ENCODE results near the gene MSANTD1.

The MSANTD1 gene

GRCh38 chr4:3215733-3216132 lies 33.2 kb upstream of the MSANTD1 start (continued):
- TF ChIP-seq CREB5 (CRISPR knock-in tag; IDR thresholded peaks at IDR 0.05; ENCODE audit: low read depth): no peak

GRCh38 chr4:3217266-3217665 lies 31.7 kb upstream of the MSANTD1 start:
- TF ChIP-seq TCF4 (CRISPR knock-in tag; IDR thresholded peaks at IDR 0.05; ENCODE audit: borderline replicate concordance) (no peak), ESRRG (CRISPR knock-in tag; IDR thresholded peaks at IDR 0.05) (no peak), CSDC2 (CRISPR knock-in tag; IDR thresholded peaks at IDR 0.05) (no peak), CREB5 (CRISPR knock-in tag; IDR thresholded peaks at IDR 0.05; ENCODE audit: low read depth) (no peak), ARNTL (CRISPR knock-in tag; IDR thresholded peaks at IDR 0.05; ENCODE audit: borderline replicate concordance, low read depth) (no peak), TOX (CRISPR knock-in tag; IDR thresholded peaks at IDR 0.05; ENCODE audit: borderline replicate concordance) (no peak), ZFP30 (CRISPR knock-in tag; IDR thresholded peaks at IDR 0.05) (no peak), PATZ1 (CRISPR knock-in tag; IDR thresholded peaks at IDR 0.05; ENCODE audit: borderline replicate concordance) (no peak), ZNF565 (CRISPR knock-in tag; conservative IDR thresholded peaks at IDR 0.05; ENCODE audit: low read depth) (no peak), POU6F1 (CRISPR knock-in tag; IDR thresholded peaks at IDR 0.05; ENCODE audit: borderline replicate concordance, low read depth) (no peak), ZC3H10 (CRISPR knock-in tag; IDR thresholded peaks at IDR 0.05) (no peak), ISL1 (CRISPR knock-in tag; IDR thresholded peaks at IDR 0.05) (no peak), GLIS3 (CRISPR knock-in tag; IDR thresholded peaks at IDR 0.05) (no peak), ZNF70 (CRISPR knock-in tag; IDR thresholded peaks at IDR 0.05) (no peak), RARB (CRISPR knock-in tag; IDR thresholded peaks at IDR 0.05) (no peak), OSR1 (CRISPR knock-in tag; IDR thresholded peaks at IDR 0.05) (no peak), ZFP3 (CRISPR knock-in tag; IDR thresholded peaks at IDR 0.05) (no peak), SNAI2 (CRISPR knock-in tag; IDR thresholded peaks at IDR 0.05) (no peak)
- ATAC-seq: no peak

GRCh38 chr4:3217771-3218170 lies 31.2 kb upstream of the MSANTD1 start:
- no peak for TF ChIP-seq ZFP30 (CRISPR knock-in tag; IDR thresholded peaks at IDR 0.05)
- TF ChIP-seq TOX (CRISPR knock-in tag; IDR thresholded peaks at IDR 0.05; ENCODE audit: borderline replicate concordance): no peak
- no peak for TF ChIP-seq PATZ1 (CRISPR knock-in tag; IDR thresholded peaks at IDR 0.05; ENCODE audit: borderline replicate concordance)
- no peak for TF ChIP-seq GLIS3 (CRISPR knock-in tag; IDR thresholded peaks at IDR 0.05)
- TF ChIP-seq ZFP3 (CRISPR knock-in tag; IDR thresholded peaks at IDR 0.05): no peak
- no peak for TF ChIP-seq CSDC2 (CRISPR knock-in tag; IDR thresholded peaks at IDR 0.05)
- ATAC-seq: no peak

- no peak for ATAC-seq
- no peak for TF ChIP-seq CSDC2 (CRISPR knock-in tag; IDR thresholded peaks at IDR 0.05)
- no peak for TF ChIP-seq ESRRG (CRISPR knock-in tag; IDR thresholded peaks at IDR 0.05)
- no peak for TF ChIP-seq OSR1 (CRISPR knock-in tag; IDR thresholded peaks at IDR 0.05)
- TF ChIP-seq BACH2 (CRISPR knock-in tag; IDR thresholded peaks at IDR 0.05; ENCODE audit: borderline replicate concordance): no peak
- no peak for TF ChIP-seq POU6F1 (CRISPR knock-in tag; IDR thresholded peaks at IDR 0.05; ENCODE audit: borderline replicate concordance, low read depth)
- TF ChIP-seq PATZ1 (CRISPR knock-in tag; IDR thresholded peaks at IDR 0.05; ENCODE audit: borderline replicate concordance): no peak
- TF ChIP-seq ZNF565 (CRISPR knock-in tag; conservative IDR thresholded peaks at IDR 0.05; ENCODE audit: low read depth): no peak
- TF ChIP-seq TCF4 (CRISPR knock-in tag; IDR thresholded peaks at IDR 0.05; ENCODE audit: borderline replicate concordance): no peak; the same call in 1 of the 2 replicates
- TF ChIP-seq ZNF70 (CRISPR knock-in tag; IDR thresholded peaks at IDR 0.05): no peak
- no peak for TF ChIP-seq ZC3H10 (CRISPR knock-in tag; IDR thresholded peaks at IDR 0.05)
- TF ChIP-seq RARB (CRISPR knock-in tag; IDR thresholded peaks at IDR 0.05): no peak
Measured at GRCh38 chr4:3218824-3219760, 29.9 kb upstream of the MSANTD1 start.

Data from SK-N-SH treated with all-trans-retinoic acid at 6 μM for 48 hours (cell line).